Right lobe of liver (tissue), 6 donors: Measurements from ENCODE around the gene SEPTIN3. TPM values are rescaled to one million over a fixed set of nuclear protein-coding genes. Genes with fewer than 3 reads are reported as not detected.

Source experiments
- ATAC-seq, 4 donors: fragments of 200-7000 bp; cut with Tn5 transposase; one replicate each; pipeline ENCODE4 v1.9.1; 2020; ENCODE audit warnings: mild to moderate bottlenecking in 4 of 4, moderate library complexity in 4 of 4
- DNase-seq, 3 donors: peaks; one replicate each; pipeline ENCODE4 v3.0.0-alpha.2; 2020
- H3K27ac ChIP-seq, 3 donors: fragments of 200-600 bp; one replicate each; pipeline ENCODE4 v1.8.0; 2022
- H3K27me3 ChIP-seq, 2 donors: fragments of 200-600 bp; one replicate each; pipeline ENCODE4 v1.8.0; 2022
- H3K36me3 ChIP-seq, 4 donors: fragments of 200-600 bp; sonication (generic) in 1 of 4; one replicate each; pipeline versions ENCODE4 v1.5.1 to v1.8.0; 2017 to 2022; ENCODE audit warnings: control low read depth in 1 of 4
- H3K4me1 ChIP-seq, 4 donors: fragments of 200-600 bp; sonication (generic) in 1 of 4; one replicate each; pipeline versions ENCODE4 v1.5.1 to v1.8.0; 2017 to 2022; ENCODE audit warnings: control low read depth in 1 of 4
- H3K4me3 ChIP-seq, 3 donors: fragments of 200-600 bp; one replicate each; pipeline ENCODE4 v1.8.0; 2022
- H3K9me3 ChIP-seq, 4 donors: fragments of 200-600 bp; sonication (generic) in 1 of 4; one replicate each; pipeline versions ENCODE4 v1.5.1 to v1.8.0; 2017 to 2022; ENCODE audit warnings: control low read depth in 1 of 4
- CTCF ChIP-seq, 4 donors: fragments of 200-600 bp in 3 of 4; fragments of 450-650 bp in 1 of 4; IDR thresholded peaks; one replicate each; pipeline versions ENCODE4 v1.5.1 to v1.8.0; 2016 to 2022; ENCODE audit warnings: antibody characterized with exemption in 4 of 4, mild to moderate bottlenecking in 2 of 4
- POLR2A ChIP-seq: fragments of 450-650 bp; IDR thresholded peaks from one replicate; pipeline ENCODE4 v1.6.1; 2017; ENCODE audit warnings: antibody characterized with exemption, mild to moderate bottlenecking
- WGBS: methylation state at CpG from one replicate; pipeline ENCODE4 v1.1.6; 2018; ENCODE audit warnings: low coverage, low lambda C conversion rate; ENCODE audit not compliant: insufficient coverage; ENCODE audit errors: missing lambda C conversion rate; 5-methylcytosine and 5-hydroxymethylcytosine counted together
- intact Hi-C, 2 donors: fragments of 100-400 bp; cut with DNase I; formaldehyde crosslinking; loops; one replicate each; pipeline versions ENCODE4 v1.11.2 to v1.14.1; 2022
- total RNA-seq, 6 experiments: library from RNA; depleted of rRNA in 2 of 6; stranded (reverse); fragments of >200 nt in 2 of 6; fragmentation: NEBNext Ultra II Directional in 3 of 6; extraction: Animal tissue kit (Norgen Biotek cat#: 25700) in 3 of 6; gene quantifications; one replicate each; pipeline versions ENCODE4 v1.1.0 to v1.2.4, GENCODE V29; 2016 to 2023
- donor health status: DM: no; HTN: yes; CAD: no.
- donor health status: DM: no; HTN: no; CAD: no.
- donor health status: DM: no; HTN: no; CAD: no.
- donor health status: DM: no; HTN: yes; CAD: no.
- donor health status: DM: no; HTN: yes; CAD: no.

SEPTIN3 gene
- total RNA-seq, 6 experiments from 2014 or later: 0.06 to 0.16 (median 0.07) TPM; not detected in 3

- TF ChIP-seq POLR2A (no peak), CTCF (IDR thresholded peaks at IDR 0.05) (no peak)
- intact Hi-C loops: no loop called here
- ATAC-seq (no peak), DNase-seq (no peak)
- no peaks in the 10 kb centered on the region for H3K9me3 ChIP-seq
- no peaks in the 10 kb centered on the region for H3K36me3 ChIP-seq
- H3K27ac ChIP-seq: no peak overlapping the region
- WGBS: no CpG with 5 or more reads among the region's 8 CpGs
- no peak overlapping the region for H3K4me3 ChIP-seq
- H3K4me1 ChIP-seq: peaks cover 0 to 9% (median 0%) of the 10 kb centered on the region in 4 donors
- H3K27me3 ChIP-seq: no peaks in the 10 kb centered on the region
Observed at GRCh38 chr22:41929418-41929810, 39.8 kb upstream of the SEPTIN3 start.

- no peak for TF ChIP-seq CTCF (IDR thresholded peaks at IDR 0.05)
- no peak for TF ChIP-seq POLR2A
- H3K4me3 ChIP-seq: no peak overlapping the region
- H3K27ac ChIP-seq: no peak overlapping the region
- ATAC-seq (no peak), DNase-seq (no peak)
- H3K36me3 ChIP-seq: no peaks in the 10 kb centered on the region
- H3K9me3 ChIP-seq: no peaks in the 10 kb centered on the region
- intact Hi-C loops: loop anchor here in 1 of 2 donors (5.0 kb wide), 1 partner anchor 234 kb away; the partner anchor contains the start of gene MEI1
- no peaks in the 10 kb centered on the region for H3K4me1 ChIP-seq
- no peaks in the 10 kb centered on the region for H3K27me3 ChIP-seq
- WGBS: 91% methylated on average over 8 of the region's 10 CpGs
Observed at GRCh38 chr22:41931701-41932269, 37.5 kb upstream of the SEPTIN3 start.

- ATAC-seq: no peak
- WGBS: no CpG with 5 or more reads among the region's 12 CpGs
- H3K36me3 ChIP-seq: no peaks in the 10 kb centered on the region
- H3K4me3 ChIP-seq: no peak overlapping the region
- H3K9me3 ChIP-seq: no peaks in the 10 kb centered on the region
- no peaks in the 10 kb centered on the region for H3K4me1 ChIP-seq
- no peak overlapping the region for H3K27ac ChIP-seq
- no peak for DNase-seq
- intact Hi-C loops: loop anchor here in 1 of 2 donors (5.0 kb wide), 1 partner anchor 235 kb away; the partner anchor contains the start of gene MEI1
- TF ChIP-seq CTCF (IDR thresholded peaks at IDR 0.05) (no peak), POLR2A (no peak)
- H3K27me3 ChIP-seq: no peaks in the 10 kb centered on the region
Observed at GRCh38 chr22:41932353-41932752, 36.9 kb upstream of the SEPTIN3 start.

- Histone ChIP-seq H3K27me3 (no peaks in the 10 kb centered on the region), H3K9me3 (no peaks in the 10 kb centered on the region), H3K36me3 (no peaks in the 10 kb centered on the region), H3K4me1 (no peaks in the 10 kb centered on the region), H3K4me3 (no peak overlapping the region), H3K27ac (no peak overlapping the region)
- intact Hi-C loops: loop anchor here in 1 of 2 donors (5.0 kb wide), 1 partner anchor 236 kb away; the partner anchor contains the start of gene MEI1
- TF ChIP-seq POLR2A: no peak
- WGBS: no CpG with 5 or more reads among the region's 16 CpGs
- no peak for DNase-seq
- ATAC-seq: no peak
Observed at GRCh38 chr22:41933411-41934177, 35.6 kb upstream of the SEPTIN3 start.
